Measurements from ENCODE around the gene GRK1. TPM values are rescaled to one million over a fixed set of nuclear protein-coding genes. Genes with fewer than 3 reads are reported as not detected.
"Not testable (repeated sequence)": the region's sequence is repeated elsewhere in the genome, so short reads cannot be mapped to it uniquely, and the experiment has no call there.

The GRK1 gene
- polyA plus RNA-seq, 12 donors: 0.05 to 0.45 (median 0.22) TPM; not detected in 3

DNA sequence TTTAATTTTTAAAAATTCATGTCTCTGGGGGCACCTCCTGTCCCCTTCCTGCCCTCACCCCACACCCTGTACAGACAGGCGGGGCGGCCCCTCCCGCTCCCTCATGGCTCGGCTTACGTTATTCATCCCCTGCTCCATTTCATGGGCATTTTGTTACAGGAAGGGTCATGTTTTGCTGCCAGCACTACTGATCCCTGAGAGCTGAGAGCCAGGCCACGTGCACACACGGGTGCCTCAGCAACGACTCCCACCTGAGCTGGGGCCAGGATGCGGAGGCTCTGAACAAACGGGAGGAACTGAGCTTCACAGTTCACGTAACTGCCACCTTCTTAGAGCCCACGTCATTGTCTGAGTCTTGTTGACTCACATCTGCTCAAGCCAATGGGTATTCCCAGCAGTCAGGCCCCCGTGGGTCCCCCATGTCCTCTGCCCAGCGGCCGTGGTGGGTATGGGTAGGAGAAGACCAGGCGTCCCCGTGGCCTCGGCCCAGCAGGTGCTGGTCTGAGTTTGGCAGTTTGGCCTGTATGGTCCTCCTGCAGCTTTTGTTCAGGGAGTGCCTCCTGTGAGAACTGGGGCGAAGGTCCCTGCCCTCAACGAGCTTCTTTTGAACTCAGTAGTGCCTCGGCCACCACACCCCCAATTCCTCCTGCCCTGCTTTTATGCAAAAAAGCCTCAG lies 75.6 kb downstream of the GRK1 start:
- no peak for DNase-seq

DNA sequence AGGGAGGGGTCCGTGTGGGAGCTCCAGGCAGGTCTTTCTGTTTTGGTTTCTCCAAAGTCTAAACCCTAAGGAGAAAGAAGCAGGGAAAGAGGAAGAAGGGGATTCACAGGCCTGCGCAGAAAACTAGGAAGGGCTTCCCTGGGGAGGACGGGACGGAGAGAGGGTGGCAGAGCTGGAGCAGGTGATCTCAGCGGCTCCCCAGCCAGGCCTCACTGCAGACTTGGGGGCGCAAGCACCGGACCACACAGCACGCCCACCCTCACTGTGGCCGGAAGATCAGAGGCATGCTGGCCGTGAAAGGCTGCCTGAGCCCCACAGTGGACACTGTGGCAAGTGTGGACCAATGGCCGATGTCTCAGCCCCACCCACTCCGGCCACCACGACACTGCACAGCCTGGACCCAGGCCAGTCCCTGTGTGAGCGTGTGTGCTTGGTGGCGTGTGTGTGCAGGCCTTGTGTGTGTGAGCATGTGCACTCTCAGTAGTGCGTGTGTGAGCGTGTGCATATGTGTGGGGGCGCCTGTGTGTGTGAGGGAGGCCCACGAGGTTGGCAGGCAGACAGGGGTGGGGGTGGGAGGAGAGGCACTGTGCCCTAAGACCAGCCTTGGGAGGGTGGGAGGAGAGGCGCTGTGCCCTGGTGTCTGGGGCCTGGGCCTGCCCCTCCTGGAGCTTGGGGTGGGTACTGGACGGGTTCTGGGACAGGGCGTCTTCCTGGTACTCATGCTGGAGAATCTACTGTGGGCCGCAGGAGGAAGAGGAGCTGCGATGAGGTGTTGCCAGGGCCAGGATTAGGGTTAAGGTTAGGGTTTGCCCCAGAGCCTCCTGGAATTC lies 76.6 kb downstream of the GRK1 start:
- no peak for DNase-seq

DNA sequence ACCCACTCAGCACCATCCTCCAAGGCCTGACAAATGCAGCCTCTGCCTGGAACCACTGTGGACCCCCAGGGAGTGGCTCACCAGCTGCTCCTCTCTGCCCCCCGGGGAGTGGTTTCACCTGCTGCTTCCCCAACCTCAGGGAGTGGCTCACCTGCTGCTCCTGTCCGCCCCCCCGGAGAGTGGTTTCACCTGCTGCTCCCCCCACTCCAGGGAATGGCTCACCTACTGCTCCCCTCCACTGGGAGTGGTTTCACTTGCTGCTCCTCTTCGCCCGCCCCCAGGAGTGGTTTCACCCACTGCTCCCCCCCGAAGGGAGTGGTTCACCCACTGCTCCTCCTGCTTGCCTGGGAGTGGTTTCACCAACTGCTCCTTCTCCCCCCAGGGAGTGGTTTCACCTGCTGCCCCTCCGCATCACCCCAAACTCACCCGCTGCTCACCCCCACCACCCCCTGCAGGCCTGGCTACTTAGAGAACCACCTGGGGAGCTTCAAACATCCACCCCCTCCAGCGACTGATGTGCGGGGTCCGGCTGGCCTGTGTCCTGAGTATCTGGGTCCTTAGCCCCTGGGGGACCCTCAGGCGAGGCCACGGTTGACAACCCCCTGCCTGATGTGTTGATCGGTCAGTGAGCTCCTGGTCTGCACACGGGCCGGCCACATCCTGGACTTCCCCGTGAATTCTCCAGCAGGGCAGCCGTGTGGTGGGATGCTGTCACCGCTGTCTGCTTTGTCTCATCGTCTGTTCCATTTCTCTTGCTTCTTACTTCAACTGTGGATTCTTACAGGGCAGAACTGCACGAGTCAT lies 77.4 kb downstream of the GRK1 start:
- no peak for DNase-seq

DNA sequence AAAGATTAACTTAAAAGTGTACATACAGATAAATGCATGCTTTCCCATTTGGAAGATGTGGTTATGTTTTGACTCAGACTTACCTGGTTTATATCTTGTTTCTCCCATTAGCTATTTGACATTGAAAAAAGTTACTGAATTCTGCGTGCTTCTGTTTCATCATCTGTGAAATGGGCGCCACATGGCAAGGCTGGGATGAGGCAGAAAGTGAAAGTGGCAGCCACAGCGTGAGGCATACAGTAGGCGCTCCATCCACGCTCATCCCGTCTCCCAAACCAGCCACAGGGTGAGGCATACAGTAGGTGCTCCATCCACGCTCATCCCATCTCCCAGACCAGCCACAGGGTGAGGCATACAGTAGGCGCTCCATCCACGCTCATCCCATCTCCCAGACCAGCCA lies 78.0 kb downstream of the GRK1 start:
- DNase-seq: no peak

DNA sequence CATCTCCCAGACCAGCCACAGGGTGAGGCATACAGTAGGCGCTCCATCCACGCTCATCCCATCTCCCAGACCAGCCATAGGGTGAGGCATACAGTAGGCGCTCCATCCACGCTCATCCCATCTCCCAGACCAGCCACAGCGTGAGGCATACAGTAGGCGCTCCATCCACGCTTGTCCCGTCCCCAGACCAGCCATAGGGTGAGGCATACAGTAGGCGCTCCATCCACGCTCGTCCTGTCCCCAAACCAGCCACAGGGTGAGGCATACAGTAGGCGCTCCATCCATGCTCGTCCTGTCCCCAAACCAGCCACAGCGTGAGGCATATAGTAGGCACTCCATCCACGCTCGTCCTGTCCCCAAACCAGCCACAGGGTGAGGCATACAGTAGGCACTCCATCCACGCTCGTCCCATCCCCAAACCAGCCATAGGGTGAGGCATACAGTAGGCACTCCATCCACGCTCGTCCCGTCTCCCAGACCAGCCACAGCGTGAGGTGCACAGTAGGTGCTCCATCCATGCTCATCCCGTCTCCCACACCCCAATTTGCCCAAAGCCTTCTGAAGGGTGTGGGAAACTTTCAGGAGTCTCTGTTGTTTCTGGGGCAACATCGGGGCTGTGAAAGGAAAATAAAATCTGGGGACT lies 78.6 kb downstream of the GRK1 start:
- not testable (repeated sequence) for DNase-seq

DNA sequence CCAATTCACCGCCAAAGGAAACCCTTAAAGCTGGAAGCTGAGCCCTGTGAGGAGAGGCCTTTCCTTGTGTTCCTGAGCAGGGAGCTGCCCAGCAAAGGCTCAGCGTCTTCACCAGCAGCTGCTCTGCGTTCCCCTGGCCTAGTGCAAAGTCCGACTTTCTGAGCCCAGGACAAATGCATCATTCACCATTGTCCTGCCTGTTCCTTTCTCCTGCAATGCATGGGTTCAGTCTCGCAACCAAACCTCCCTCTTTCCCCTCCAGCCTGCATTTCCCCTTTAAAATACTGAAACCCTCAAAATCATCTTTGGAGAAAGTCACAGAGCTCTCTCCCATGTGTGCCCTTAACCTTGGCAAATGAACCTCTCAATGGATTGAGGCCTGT lies 79.1 kb downstream of the GRK1 start:
- DNase-seq: no peak

DNA sequence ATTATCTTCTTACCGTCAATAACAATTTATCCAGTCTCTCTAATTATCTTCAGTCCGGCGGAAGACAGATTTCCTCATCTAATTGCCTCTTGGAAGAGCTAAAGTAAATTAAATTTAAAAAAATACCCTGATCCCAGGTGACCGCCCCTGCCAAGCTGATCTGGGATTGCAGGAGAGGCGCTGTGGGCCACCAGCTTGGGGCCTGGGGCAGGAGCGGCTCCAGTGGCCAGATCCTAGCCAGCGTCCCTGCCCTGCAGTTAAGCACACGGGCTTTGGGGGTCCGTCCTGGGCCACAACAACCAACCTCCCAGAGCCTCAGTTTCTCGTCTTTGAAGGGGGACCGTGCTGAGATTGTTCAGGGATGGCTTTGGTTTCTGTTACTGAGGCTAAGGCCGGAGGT lies 79.7 kb downstream of the GRK1 start:
- DNase-seq: no peak

DNA sequence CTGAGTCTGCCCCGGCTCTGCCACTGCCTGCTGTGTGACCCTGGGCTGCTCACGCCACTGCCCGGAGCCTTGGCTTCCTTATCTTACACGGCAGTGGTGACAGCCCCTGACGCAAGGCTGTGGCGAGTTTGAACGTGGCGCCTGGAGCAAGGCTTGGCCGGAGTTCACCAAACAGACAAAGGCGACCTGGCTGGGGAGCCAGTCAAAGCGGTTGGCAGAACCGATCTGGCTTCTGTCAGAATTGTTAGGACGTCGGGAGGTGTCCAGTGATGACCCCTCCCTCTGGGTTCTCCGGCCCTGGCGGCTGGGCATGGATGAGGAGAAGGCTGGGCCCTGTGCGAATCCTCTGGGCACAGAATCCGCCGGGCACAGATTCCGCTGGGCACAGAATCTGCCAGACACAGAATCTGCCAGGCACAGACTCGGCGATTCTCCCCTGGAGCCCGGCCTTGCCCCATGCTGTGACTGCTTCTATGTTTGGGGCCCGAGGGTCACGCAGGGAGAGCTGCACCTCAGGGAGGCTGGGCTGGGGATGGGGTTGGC lies 80.3 kb downstream of the GRK1 start:
- no peak for DNase-seq

DNA sequence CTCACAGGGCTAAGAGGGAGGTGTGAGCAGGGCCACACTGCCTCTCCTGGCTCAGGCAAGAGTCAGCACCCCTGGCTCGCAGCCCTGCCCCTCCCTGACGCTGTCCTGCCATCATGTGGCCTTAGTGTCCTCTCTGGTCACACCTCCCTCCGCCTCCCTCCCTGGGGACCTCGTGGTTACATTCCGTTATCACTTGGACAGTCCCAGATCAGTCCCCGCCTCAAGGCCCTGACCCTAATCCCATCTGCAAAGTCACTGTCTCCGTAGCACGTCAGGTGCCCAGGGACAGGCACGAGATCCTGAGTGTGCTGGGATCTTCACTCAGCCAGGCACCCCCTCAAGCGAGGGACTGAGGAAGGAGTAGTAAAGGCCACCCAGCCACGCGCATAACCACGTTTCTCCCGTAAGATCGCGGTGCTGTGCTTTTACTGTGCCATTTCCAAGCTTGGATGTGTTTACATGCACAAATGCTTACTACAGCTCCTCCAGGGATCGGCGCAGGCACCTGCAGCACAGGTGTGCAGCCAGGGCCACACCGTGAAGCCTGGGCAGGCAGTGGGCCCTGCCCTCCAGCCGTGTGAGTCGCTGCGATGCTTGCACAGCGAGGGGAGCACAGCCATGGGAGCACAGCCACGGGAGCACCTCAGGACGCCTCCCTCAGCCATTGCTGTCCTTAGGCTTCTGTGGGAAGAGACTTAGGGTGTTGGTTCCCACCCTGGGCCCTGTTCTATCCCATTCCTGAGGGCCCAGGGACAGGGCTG lies 81.3 kb downstream of the GRK1 start:
- DNase-seq: no peak

DNA sequence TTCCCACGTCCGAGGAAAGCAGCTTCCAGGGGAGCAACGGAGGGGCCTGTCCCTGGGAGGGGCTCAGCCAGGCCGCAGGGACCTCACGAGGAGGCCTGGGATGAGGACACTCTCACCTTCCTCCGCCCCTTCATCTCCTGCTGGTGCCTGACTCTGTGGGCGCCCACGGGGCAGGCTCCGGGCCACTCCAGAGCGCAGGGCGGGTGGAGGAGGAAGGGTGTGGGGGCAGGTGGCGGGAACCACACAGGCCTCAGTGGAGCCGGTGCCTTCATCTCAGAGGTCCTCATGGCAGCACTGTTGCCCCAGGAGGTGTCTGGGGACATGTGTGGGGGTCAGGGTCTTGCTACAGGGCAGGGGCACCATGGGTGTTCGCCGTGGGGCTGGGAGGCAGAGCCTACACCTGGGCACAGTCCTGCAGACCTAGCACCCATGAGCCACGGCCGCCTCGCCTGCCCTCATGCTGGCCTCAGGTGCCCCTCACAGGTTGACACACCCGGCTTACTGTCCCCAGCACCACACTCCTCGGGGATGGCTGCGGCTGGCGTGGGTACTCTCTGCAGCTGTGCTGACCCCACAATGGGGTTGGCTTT lies 81.9 kb downstream of the GRK1 start:
- no peak for DNase-seq

DNA sequence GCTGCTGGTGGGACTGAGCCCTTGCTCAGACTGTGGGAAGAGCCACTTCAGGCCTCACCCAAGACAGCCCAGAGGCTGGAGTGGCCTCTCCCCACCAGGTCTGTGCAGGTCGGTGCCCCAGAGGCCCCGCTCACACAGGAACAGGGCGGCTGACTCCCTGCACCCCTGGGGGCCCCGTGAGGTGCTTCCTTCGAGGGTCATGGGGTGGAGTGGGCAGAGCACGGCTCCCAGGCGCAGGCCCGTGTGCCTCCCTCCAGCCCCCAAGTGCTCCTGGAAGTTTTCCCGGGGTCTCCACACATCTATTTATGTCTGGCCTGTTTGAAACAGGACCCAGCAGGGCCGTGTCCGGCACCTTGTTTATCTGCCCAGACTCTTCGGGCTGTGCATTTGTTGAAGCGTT lies 82.5 kb downstream of the GRK1 start:
- no peak for DNase-seq

DNA sequence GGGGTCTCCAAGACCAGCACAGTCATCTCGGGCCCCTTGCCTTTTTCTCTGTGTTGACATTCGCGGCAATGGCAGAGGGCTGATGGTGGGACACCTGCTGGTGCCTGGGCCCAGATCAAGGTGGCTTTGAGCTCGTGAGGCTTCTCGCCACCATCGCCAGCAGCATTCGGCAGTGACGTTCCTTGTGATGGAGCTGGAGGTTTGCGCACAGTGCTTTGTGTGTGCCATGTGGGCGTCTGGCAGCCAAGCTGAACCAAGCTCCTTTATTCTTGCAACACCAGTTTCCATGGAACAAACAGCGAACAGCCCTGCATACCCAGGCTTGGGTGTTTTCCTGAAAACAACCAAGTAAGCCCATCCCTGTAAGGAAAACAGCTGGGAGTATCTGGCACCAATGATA lies 82.9 kb downstream of the GRK1 start:
- DNase-seq: no peak

DNA sequence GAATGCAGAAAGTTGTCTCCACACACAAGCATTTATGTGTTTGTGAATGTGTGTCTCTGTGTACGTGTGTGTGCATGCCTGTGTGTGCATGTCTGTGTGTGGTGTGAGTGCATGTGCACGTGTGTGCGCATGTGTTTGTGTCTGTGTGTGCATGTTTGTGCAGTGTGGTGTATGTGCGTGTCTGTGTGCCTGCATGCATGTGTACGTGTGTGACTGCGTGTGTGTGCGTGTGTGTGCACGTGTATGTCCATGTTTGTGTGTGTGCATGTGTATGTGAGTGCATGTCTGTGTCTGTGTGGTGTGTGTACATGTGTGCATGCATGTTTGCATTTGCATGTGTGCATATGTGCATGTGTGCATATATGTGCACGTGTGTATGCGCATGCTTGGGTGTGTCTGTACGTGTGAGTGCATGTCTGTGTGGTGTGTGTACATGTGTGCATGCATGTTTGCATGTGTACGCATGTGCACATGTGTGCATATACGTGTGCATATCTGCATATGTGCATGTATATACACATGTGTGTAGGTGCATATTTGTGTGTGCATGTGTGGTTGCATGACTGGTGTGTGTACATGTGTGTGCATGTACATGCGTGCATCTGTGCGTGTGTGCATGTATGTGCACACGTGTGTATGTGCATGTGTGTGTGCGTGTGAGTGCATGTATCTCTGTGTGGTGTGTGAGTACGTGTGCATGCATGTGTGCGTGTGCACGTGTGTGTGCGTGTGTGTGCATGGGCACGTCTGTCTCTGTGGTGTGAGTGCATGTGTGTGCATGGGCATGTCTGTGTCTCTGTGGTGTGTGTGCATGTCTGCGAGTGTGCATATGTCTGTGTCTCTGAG lies 83.8 kb downstream of the GRK1 start:
- DNase-seq: no peak

DNA sequence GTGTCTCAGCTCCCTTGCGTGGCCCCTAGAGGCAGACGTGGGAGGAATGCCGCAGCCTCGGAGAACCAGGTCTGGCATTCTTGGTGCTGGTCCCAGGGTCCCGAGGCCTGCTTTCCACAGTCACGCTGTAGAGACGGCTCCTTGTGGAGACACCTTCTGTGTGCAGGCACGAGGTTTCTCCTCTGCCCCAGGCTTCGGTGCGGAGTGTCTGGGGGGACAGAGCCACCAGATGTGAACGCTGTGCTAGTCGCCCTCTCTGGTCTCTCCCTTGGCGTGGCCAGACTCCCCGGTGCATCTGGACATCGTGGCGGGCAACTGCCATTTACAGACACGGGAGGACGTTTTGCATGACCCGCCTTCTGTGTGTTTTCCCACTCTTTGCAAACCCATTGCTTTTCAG lies 84.5 kb downstream of the GRK1 start:
- no peak for DNase-seq

DNA sequence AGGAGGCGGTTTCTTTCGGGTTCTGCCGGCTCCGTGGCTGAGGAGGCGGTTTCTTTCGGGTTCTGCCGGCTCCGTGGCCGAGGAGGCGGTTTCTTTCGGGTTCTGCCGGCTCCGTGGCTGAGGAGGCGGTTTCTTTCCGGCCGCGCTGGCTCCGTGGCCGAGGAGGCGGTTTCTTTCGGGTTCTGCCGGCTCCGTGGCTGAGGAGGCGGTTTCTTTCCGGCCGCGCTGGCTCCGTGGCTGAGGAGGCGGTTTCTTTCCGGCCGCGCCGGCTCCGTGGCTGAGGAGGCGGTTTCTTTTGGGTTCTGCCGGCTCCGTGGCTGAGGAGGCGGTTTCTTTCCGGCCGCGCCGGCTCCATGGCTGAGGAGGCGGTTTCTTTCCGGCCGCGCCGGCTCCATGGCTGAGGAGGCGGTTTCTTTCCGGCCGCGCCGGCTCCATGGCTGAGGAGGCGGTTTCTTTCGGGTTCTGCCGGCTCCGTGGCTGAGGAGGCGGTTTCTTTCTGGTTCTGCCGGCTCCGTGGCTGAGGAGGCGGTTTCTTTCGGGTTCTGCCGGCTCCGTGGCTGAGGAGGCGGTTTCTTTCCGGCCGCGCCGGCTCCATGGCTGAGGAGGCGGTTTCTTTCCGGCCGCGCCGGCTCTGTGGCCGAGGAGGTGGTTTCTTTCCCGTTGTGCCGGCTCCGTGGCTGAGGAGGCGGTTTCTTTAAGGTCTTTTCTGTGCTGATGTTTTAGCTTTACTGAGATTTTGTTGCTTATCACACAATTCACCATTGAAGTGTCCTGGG lies 85.4 kb downstream of the GRK1 start:
- DNase-seq: not testable (repeated sequence)

DNA sequence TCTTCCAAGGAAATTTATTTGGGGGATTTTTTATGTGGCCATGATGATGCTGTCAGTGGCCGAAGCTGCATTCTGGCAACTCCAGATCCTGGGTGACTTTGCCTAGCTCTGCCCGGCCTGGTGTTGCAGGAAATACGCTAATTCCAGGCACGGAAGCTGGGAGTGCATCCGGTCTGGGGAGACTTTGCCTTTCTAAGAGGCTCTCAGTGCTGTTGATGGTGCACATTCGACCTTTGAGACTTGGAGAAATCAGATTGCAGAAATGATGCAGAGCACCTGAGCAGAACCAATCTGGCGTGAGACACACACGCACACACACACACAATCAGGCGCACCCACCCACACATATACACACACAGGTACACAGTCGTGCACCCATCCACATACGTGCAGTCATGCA lies 86.2 kb downstream of the GRK1 start:
- no peak for DNase-seq

DNA sequence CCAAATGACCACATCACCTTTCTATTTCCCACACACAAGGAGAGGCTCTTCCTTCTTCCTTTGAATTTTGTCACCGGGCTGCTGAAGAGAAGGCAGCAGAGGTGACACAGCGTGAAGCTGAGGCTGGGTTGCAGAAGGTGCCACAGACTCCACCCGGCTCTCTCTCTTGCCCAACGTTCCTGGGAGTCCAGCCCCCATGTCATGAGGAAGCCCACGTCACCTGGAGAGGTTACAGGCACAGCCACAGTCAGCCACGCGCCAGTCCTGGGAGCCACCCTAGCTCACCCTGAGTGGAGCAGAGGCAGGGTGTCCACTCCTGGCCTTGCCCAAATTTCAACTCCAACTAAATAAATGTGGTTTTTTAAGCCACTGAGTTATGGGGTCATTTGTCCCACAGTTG lies 87.2 kb downstream of the GRK1 start:
- no peak for DNase-seq

DNA sequence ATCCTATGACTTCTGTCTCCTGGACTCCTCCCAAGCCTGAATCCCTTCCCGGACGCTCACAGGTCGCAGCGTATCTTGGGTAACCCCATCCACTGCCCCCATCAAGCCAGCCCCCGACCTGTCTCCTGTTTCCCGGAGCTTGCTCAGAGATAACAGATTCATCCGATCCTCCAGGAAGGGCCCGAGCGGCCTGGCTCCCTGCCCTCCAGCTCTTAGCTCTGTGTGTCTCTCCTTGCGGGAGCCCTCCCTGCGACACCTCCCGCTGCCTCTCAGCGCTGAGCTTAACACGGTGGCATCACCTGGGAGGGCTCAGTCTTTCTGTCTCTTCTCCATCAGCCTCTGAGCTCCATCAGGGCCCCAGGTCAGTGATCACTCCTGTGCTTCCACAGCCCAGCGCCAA lies 87.7 kb downstream of the GRK1 start:
- DNase-seq: no peak

All from muscle of arm (tissue), 12 donors.